HEK293 (cell line): ENCODE data around the gene ARL14.

ENCODE experiments used
- CTCF ChIA-PET: fragments of 350-600 bp; formaldehyde crosslinking; extraction: SDS; loops from one replicate; lab custom pipeline; 2021; ENCODE audit warnings: antibody characterized with exemption; lab: Yijun Ruan, JAX
- POLR2A ChIA-PET: fragments of 300-600 bp; formaldehyde crosslinking; extraction: SDS; loops from one replicate; lab custom pipeline; 2020; ENCODE audit warnings: antibody characterized with exemption, inconsistent platforms; lab: Yijun Ruan, JAX
- H3K27ac ChIP-seq: fragments of 200-500 bp; sonication (Bioruptor generic); 2 replicates; pipeline ENCODE4 v1.5.1; 2014; ENCODE audit warnings: low read depth, low read length, control low read depth, inconsistent platforms; ENCODE audit errors: extremely low read depth
- H3K36me3 ChIP-seq, 2 experiments: fragments of 200-500 bp in 1 of 2; sonication (Bioruptor generic) in 1 of 2; 1 replicate in 1 of 2; 2 replicates in 1 of 2; pipeline ENCODE4 v1.5.1; 2014 to 2017; ENCODE audit warnings: inconsistent platforms in 2 of 2, low read length in 2 of 2; ENCODE audit not compliant: control insufficient read depth in 2 of 2, insufficient read depth in 1 of 2
- H3K4me1 ChIP-seq: fragments of 200-500 bp; sonication (Bioruptor generic); 2 replicates; pipeline ENCODE4 v1.5.1; 2014; ENCODE audit warnings: mild to moderate bottlenecking, low read length, inconsistent platforms; ENCODE audit not compliant: control insufficient read depth, insufficient read depth
- H3K4me3 ChIP-seq: 2 replicates; pipeline ENCODE4 v1.5.1; 2011; ENCODE audit warnings: low read depth, mild to moderate bottlenecking, control low read depth, low read length, moderate library complexity
- H3K9me3 ChIP-seq: fragments of 200-500 bp; sonication (Bioruptor generic); 2 replicates; pipeline ENCODE4 v1.5.1; 2014; ENCODE audit warnings: low read depth, low read length, inconsistent platforms; ENCODE audit not compliant: control insufficient read depth, insufficient read depth
- ELK4 ChIP-seq: IDR thresholded peaks from 2 replicates; pipeline ENCODE4 v1.6.1; 2011; ENCODE audit warnings: mild to moderate bottlenecking, low read depth, low read length, borderline replicate concordance
- HOXA7 ChIP-seq: sonication (generic); formaldehyde crosslinking; IDR thresholded peaks from 2 replicates; pipeline ENCODE4 v1.8.1; 2022; ENCODE audit warnings: missing genetic modification reagents, borderline replicate concordance
- ZNF16 ChIP-seq: fragments of 450-650 bp; formaldehyde crosslinking; IDR thresholded peaks from 2 replicates; pipeline ENCODE4 v1.5.1; 2016; ENCODE audit warnings: low read depth, missing biosample characterization, missing genetic modification characterization
- ZNF391 ChIP-seq: fragments of 450-650 bp; formaldehyde crosslinking; IDR thresholded peaks from 2 replicates; pipeline ENCODE4 v1.5.1; 2016; ENCODE audit warnings: low read depth, missing biosample characterization, missing genetic modification characterization, borderline replicate concordance
- ZNF513 ChIP-seq: fragments of 450-650 bp; IDR thresholded peaks from 2 replicates; pipeline ENCODE4 v1.5.1; 2018; ENCODE audit warnings: missing biosample characterization, missing genetic modification characterization
- ZSCAN30 ChIP-seq: fragments of 450-650 bp; IDR thresholded peaks from 2 replicates; pipeline ENCODE4 v1.5.1; 2018; ENCODE audit warnings: missing biosample characterization, mild to moderate bottlenecking, missing genetic modification characterization, moderate library complexity
- TF ChIP-seq, protein P1 (sequence below): fragments of 450-650 bp; formaldehyde crosslinking; IDR thresholded peaks from 2 replicates; pipeline ENCODE4 v1.5.1; 2016; ENCODE audit warnings: missing biosample characterization, missing genetic modification characterization
- TF ChIP-seq, protein P2 (sequence below): fragments of 450-650 bp; formaldehyde crosslinking; IDR thresholded peaks from 2 replicates; pipeline ENCODE4 v1.5.1; 2016; ENCODE audit warnings: missing biosample characterization, missing genetic modification characterization
- TF ChIP-seq, protein P3 (sequence below): fragments of 450-650 bp; formaldehyde crosslinking; IDR thresholded peaks from 2 replicates; pipeline ENCODE4 v1.5.1; 2016; ENCODE audit warnings: missing biosample characterization, missing genetic modification characterization
- TF ChIP-seq, protein P4 (sequence below): fragments of 450-650 bp; formaldehyde crosslinking; IDR thresholded peaks from 2 replicates; pipeline ENCODE4 v1.5.1; 2017; ENCODE audit warnings: missing biosample characterization, missing genetic modification characterization
- TF ChIP-seq, protein P5 (sequence below): fragments of 450-650 bp; formaldehyde crosslinking; IDR thresholded peaks from 2 replicates; pipeline ENCODE4; 2016; ENCODE audit warnings: missing biosample characterization, missing genetic modification characterization

The ARL14 gene

DNA sequence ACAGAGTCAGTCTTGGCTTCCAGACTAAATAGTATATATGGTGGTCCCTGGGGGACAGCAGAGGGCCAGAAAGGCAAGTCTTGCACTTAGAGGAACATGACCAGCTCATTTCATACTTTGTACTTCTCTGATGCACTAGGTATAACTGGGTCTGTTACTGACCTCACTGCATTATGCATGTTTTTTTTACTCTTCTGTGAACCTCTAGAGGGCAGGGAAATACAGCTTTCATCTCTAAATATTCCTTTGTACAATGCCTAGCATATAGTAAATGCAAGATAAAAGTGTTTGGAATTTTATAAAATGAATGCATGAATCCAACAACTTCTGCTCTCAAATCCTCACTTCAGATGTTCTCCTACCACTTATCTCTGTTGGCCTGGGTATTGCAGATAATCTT, 23.4 kb upstream of the ARL14 start:
- Histone ChIP-seq H3K4me3 (no peak overlapping the region), H3K4me1 (no peaks in the 10 kb centered on the region), H3K27ac (no peak overlapping the region)
- CTCF ChIA-PET, result no interaction called here
- TF ChIP-seq, protein P1, sequence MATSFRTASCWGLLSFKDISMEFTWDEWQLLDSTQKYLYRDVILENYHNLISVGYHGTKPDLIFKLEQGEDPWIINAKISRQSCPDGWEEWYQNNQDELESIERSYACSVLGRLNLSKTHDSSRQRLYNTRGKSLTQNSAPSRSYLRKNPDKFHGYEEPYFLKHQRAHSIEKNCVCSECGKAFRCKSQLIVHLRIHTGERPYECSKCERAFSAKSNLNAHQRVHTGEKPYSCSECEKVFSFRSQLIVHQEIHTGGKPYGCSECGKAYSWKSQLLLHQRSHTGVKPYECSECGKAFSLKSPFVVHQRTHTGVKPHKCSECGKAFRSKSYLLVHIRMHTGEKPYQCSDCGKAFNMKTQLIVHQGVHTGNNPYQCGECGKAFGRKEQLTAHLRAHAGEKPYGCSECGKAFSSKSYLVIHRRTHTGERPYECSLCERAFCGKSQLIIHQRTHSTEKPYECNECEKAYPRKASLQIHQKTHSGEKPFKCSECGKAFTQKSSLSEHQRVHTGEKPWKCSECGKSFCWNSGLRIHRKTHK (tag by site-specific recombination), result no peak
- no peak for TF ChIP-seq ZNF391 (tag by site-specific recombination)
- TF ChIP-seq HOXA7 (CRISPR knock-in tag), result no peak
- TF ChIP-seq ZNF513 (tag by site-specific recombination), result no peak
- TF ChIP-seq, protein P2, sequence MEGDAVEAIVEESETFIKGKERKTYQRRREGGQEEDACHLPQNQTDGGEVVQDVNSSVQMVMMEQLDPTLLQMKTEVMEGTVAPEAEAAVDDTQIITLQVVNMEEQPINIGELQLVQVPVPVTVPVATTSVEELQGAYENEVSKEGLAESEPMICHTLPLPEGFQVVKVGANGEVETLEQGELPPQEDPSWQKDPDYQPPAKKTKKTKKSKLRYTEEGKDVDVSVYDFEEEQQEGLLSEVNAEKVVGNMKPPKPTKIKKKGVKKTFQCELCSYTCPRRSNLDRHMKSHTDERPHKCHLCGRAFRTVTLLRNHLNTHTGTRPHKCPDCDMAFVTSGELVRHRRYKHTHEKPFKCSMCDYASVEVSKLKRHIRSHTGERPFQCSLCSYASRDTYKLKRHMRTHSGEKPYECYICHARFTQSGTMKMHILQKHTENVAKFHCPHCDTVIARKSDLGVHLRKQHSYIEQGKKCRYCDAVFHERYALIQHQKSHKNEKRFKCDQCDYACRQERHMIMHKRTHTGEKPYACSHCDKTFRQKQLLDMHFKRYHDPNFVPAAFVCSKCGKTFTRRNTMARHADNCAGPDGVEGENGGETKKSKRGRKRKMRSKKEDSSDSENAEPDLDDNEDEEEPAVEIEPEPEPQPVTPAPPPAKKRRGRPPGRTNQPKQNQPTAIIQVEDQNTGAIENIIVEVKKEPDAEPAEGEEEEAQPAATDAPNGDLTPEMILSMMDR (tag by site-specific recombination), result peak; percentile 15; the same call in 1 of the 2 replicates
- TF ChIP-seq, all 188 proteins: peak for 1
- Histone ChIP-seq H3K9me3 (no peaks in the 10 kb centered on the region), H3K36me3 (no peaks in the 10 kb centered on the region)
- POLR2A ChIA-PET, result no interaction called here

GRCh38 chr3:160660902-160661301, 16.1 kb upstream of the ARL14 start:
- H3K36me3 ChIP-seq, result no peaks in the 10 kb centered on the region
- H3K4me3 ChIP-seq, result no peak overlapping the region
- POLR2A ChIA-PET, result no interaction called here
- TF ChIP-seq ZSCAN30 (peak; percentile 98), ZNF16 (no peak), ELK4 (no peak)
- TF ChIP-seq, protein P3, sequence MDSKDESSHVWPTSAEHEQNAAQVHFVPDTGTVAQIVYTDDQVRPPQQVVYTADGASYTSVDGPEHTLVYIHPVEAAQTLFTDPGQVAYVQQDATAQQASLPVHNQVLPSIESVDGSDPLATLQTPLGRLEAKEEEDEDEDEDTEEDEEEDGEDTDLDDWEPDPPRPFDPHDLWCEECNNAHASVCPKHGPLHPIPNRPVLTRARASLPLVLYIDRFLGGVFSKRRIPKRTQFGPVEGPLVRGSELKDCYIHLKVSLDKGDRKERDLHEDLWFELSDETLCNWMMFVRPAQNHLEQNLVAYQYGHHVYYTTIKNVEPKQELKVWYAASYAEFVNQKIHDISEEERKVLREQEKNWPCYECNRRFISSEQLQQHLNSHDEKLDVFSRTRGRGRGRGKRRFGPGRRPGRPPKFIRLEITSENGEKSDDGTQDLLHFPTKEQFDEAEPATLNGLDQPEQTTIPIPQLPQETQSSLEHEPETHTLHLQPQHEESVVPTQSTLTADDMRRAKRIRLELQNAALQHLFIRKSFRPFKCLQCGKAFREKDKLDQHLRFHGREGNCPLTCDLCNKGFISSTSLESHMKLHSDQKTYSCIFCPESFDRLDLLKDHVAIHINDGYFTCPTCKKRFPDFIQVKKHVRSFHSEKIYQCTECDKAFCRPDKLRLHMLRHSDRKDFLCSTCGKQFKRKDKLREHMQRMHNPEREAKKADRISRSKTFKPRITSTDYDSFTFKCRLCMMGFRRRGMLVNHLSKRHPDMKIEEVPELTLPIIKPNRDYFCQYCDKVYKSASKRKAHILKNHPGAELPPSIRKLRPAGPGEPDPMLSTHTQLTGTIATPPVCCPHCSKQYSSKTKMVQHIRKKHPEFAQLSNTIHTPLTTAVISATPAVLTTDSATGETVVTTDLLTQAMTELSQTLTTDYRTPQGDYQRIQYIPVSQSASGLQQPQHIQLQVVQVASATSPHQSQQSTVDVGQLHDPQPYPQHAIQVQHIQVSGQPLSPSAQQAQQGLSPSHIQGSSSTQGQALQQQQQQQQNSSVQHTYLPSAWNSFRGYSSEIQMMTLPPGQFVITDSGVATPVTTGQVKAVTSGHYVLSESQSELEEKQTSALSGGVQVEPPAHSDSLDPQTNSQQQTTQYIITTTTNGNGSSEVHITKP, result no peak
- TF ChIP-seq, protein P4, sequence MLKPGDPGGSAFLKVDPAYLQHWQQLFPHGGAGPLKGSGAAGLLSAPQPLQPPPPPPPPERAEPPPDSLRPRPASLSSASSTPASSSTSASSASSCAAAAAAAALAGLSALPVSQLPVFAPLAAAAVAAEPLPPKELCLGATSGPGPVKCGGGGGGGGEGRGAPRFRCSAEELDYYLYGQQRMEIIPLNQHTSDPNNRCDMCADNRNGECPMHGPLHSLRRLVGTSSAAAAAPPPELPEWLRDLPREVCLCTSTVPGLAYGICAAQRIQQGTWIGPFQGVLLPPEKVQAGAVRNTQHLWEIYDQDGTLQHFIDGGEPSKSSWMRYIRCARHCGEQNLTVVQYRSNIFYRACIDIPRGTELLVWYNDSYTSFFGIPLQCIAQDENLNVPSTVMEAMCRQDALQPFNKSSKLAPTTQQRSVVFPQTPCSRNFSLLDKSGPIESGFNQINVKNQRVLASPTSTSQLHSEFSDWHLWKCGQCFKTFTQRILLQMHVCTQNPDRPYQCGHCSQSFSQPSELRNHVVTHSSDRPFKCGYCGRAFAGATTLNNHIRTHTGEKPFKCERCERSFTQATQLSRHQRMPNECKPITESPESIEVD (tag by site-specific recombination), result peak; percentile 91
- TF ChIP-seq, protein P5, sequence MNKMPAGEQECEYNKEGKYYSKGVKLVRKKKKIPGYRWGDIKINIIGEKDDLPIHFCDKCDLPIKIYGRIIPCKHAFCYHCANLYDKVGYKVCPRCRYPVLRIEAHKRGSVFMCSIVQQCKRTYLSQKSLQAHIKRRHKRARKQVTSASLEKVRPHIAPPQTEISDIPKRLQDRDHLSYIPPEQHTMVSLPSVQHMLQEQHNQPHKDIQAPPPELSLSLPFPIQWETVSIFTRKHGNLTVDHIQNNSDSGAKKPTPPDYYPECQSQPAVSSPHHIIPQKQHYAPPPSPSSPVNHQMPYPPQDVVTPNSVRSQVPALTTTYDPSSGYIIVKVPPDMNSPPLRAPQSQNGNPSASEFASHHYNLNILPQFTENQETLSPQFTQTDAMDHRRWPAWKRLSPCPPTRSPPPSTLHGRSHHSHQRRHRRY (tag by site-specific recombination), result no peak
- H3K9me3 ChIP-seq, result no peaks in the 10 kb centered on the region
- H3K27ac ChIP-seq, result no peak overlapping the region
- CTCF ChIA-PET, result no interaction called here
- peaks cover 6% of the 10 kb centered on the region; the same call in 1 of the 2 replicates for H3K4me1 ChIP-seq
